Caco-2 (cell line): ENCODE data around the gene PIEZO1. TPM values are rescaled to one million over a fixed set of nuclear protein-coding genes. Genes with fewer than 3 reads are reported as not detected.
A peak's percentile ranks its signal among the peaks of the same experiment; 100 is the strongest.

Source experiments
- BruUV-seq: library from RNA; stranded (reverse); fragments of 400-500 nt; replicated peaks from 2 replicates; lab custom pipeline; 2021; lab: Mats Ljungman, UMichigan
- CTCF ChIA-PET: fragments of 300-600 bp; sonication (Branson Sonifier 250); formaldehyde crosslinking; loops from one replicate; lab custom pipeline; 2022; ENCODE audit warnings: antibody characterized with exemption; lab: Charles Lee
- POLR2A ChIA-PET: fragments of 300-600 bp; sonication (Branson Sonifier 250); formaldehyde crosslinking; loops from one replicate; lab custom pipeline; 2022; ENCODE audit warnings: antibody characterized with exemption; lab: Charles Lee
- DNase-seq, 2 experiments: peaks; one replicate each; pipeline versions ENCODE4 v3.0.0 to v3.0.0-alpha.2; 2020 to 2022
- H3K27me3 ChIP-seq: replicated peaks from 2 replicates; pipeline ENCODE4 v1.6.0; 2011; ENCODE audit warnings: low read length; ENCODE audit not compliant: control insufficient read depth, insufficient read depth
- H3K36me3 ChIP-seq: 2 replicates; pipeline ENCODE4 v1.5.1; 2011; ENCODE audit warnings: low read length; ENCODE audit not compliant: control insufficient read depth, insufficient read depth
- H3K4me1 ChIP-seq: fragments of 250-450 bp; sonication (Bioruptor Pico); 2 replicates; pipeline ENCODE4 v1.5.1; 2020; ENCODE audit warnings: mild to moderate bottlenecking
- H3K4me3 ChIP-seq: 2 replicates; pipeline ENCODE4 v1.5.1; 2011; ENCODE audit warnings: low read depth, mild to moderate bottlenecking, control low read depth, low read length
- H3K9me3 ChIP-seq: fragments of 250-450 bp; sonication (Bioruptor Pico); 2 replicates; pipeline ENCODE4 v1.5.1; 2020; ENCODE audit warnings: mild to moderate bottlenecking, moderate library complexity
- H3K27ac Mint-ChIP-seq: one replicate; pipeline ENCODE4 v1.8.0; 2022; ENCODE audit warnings: mixed read lengths; ENCODE audit not compliant: unreplicated experiment
- H3K27me3 Mint-ChIP-seq: one replicate; pipeline ENCODE4 v1.8.0; 2022; ENCODE audit warnings: mixed read lengths; ENCODE audit not compliant: insufficient read depth, unreplicated experiment
- H3K36me3 Mint-ChIP-seq: one replicate; pipeline ENCODE4 v1.8.0; 2022; ENCODE audit warnings: mild to moderate bottlenecking, mixed read lengths; ENCODE audit not compliant: insufficient read depth, unreplicated experiment
- H3K4me1 Mint-ChIP-seq: one replicate; pipeline ENCODE4 v1.8.0; 2022; ENCODE audit warnings: low read depth, mixed read lengths; ENCODE audit not compliant: unreplicated experiment
- H3K4me3 Mint-ChIP-seq: one replicate; pipeline ENCODE4 v1.8.0; 2022; ENCODE audit warnings: mild to moderate bottlenecking, moderate library complexity, mixed read lengths; ENCODE audit not compliant: unreplicated experiment
- H3K9me3 Mint-ChIP-seq: one replicate; pipeline ENCODE4 v1.8.0; 2022; ENCODE audit warnings: mixed read lengths; ENCODE audit not compliant: unreplicated experiment
- intact Hi-C: fragments of 100-400 bp; cut with micrococcal nuclease; formaldehyde crosslinking; loops from one replicate; pipeline ENCODE4 v1.10.0; 2022; ENCODE audit not compliant: unreplicated experiment
- total RNA-seq: library from RNA; stranded (reverse); gene quantifications from 2 replicates; pipeline ENCODE4 v1.2.3, GENCODE V29; 2022
- TF ChIP-seq, protein P1 (sequence below), 2 experiments: fragments of 200-600 bp in 1 of 2; IDR thresholded peaks; 1 replicate in 1 of 2; 2 replicates in 1 of 2; pipeline versions ENCODE4 v1.5.1 to v1.8.0; 2011 to 2022; ENCODE audit warnings: antibody characterized with exemption in 1 of 2, control low read depth in 1 of 2, inconsistent platforms in 1 of 2, low read depth in 1 of 2, low read length in 1 of 2, mild to moderate bottlenecking in 1 of 2, moderate library complexity in 1 of 2; ENCODE audit not compliant: insufficient read depth in 1 of 2, severe bottlenecking in 1 of 2, unreplicated experiment in 1 of 2

PIEZO1 gene
- total RNA-seq, 1 experiment from 2014 or later, result 248 TPM

DNA sequence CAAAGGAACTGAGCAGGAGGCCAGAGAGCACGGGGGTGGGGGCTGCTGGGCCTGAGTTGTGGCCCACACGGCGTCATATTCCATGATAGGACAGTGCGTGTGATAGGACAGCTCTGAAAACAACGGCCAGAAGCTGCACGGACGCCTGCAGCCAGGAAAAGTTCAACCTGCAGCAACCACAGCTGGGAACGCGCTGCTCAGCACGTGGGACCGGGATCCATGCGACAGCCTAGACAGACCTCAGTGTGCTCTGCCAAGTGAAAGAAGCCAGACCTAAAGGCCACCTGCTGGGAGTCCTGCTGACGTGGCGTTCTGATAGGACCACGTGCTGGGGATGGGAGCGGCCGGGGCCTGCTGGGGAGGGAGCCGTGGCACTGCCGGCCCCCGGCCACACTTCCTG is 57.1 kb downstream of the PIEZO1 start:
- H3K36me3 ChIP-seq, result peaks cover 5% of the 10 kb centered on the region
- CTCF ChIA-PET, result interaction anchor here (1.2 kb wide), 1 partner anchor 10 kb away, joined by 4 read pairs; no protein-coding TSS in a partner anchor
- no peaks in the 10 kb centered on the region for H3K27me3 Mint-ChIP-seq

DNA sequence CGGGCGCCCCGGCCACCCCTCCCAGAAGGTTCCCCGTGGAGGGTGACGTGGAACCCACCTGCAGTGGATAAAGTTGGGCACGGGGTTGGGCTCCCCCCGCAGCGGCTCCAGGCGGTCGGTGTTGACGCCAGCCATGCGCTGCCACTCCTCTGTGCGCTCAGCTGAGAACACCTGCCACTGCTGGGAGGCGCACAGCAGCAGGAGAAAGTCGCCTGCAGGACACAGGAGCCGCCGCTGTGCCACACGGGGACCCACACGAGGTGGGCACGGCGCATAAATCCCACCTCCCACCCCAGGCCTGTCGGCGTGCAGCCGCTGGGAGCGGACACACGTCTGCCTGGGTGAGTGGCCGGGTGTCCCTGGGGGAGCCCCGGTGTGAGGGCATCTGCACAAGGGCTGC is 58.0 kb downstream of the PIEZO1 start:
- ChIA-PET POLR2A (no interaction called here), CTCF (interaction anchor here (1.2 kb wide), 1 partner anchor 10 kb away, joined by 4 read pairs; no protein-coding TSS in a partner anchor)
- H3K9me3 Mint-ChIP-seq, result no peaks in the 10 kb centered on the region
- TF ChIP-seq, protein P1, sequence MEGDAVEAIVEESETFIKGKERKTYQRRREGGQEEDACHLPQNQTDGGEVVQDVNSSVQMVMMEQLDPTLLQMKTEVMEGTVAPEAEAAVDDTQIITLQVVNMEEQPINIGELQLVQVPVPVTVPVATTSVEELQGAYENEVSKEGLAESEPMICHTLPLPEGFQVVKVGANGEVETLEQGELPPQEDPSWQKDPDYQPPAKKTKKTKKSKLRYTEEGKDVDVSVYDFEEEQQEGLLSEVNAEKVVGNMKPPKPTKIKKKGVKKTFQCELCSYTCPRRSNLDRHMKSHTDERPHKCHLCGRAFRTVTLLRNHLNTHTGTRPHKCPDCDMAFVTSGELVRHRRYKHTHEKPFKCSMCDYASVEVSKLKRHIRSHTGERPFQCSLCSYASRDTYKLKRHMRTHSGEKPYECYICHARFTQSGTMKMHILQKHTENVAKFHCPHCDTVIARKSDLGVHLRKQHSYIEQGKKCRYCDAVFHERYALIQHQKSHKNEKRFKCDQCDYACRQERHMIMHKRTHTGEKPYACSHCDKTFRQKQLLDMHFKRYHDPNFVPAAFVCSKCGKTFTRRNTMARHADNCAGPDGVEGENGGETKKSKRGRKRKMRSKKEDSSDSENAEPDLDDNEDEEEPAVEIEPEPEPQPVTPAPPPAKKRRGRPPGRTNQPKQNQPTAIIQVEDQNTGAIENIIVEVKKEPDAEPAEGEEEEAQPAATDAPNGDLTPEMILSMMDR (IDR thresholded peaks at IDR 0.05; ENCODE audit: insufficient read depth in 1 of 2, low read depth in 1 of 2, low read length in 1 of 2, severe bottlenecking in 1 of 2, unreplicated experiment in 1 of 2), result no peak
- H3K4me3 ChIP-seq, result no peak overlapping the region
- H3K4me1 Mint-ChIP-seq, result no peaks in the 10 kb centered on the region
- H3K36me3 ChIP-seq, result peaks cover 5% of the 10 kb centered on the region
- no peak for DNase-seq
- H3K9me3 ChIP-seq, result no peaks in the 10 kb centered on the region
- no peaks in the 10 kb centered on the region for H3K4me1 ChIP-seq
- peaks cover 79% of the 10 kb centered on the region for H3K36me3 Mint-ChIP-seq
- no peaks in the 10 kb centered on the region for H3K27me3 ChIP-seq
- no peak overlapping the region for H3K4me3 Mint-ChIP-seq
- peak overlapping the region; percentile 42 for H3K27ac Mint-ChIP-seq
- no TSS peak for BruUV-seq
- intact Hi-C loops, result no loop called here
- no peaks in the 10 kb centered on the region for H3K27me3 Mint-ChIP-seq

More for the DNA sequence above, 57.1 kb downstream of the PIEZO1 start:
- H3K4me1 Mint-ChIP-seq, result no peaks in the 10 kb centered on the region
- DNase-seq, result no peak
- TF ChIP-seq, protein P1 (IDR thresholded peaks at IDR 0.05; ENCODE audit: insufficient read depth in 1 of 2, low read depth in 1 of 2, low read length in 1 of 2, severe bottlenecking in 1 of 2, unreplicated experiment in 1 of 2), result no peak
- Histone ChIP-seq H3K27me3 (no peaks in the 10 kb centered on the region), H3K4me3 (no peak overlapping the region), H3K9me3 (no peaks in the 10 kb centered on the region), H3K4me1 (no peaks in the 10 kb centered on the region)
- H3K9me3 Mint-ChIP-seq, result no peaks in the 10 kb centered on the region
- H3K4me3 Mint-ChIP-seq, result no peak overlapping the region
- POLR2A ChIA-PET, result no interaction called here
- no TSS peak for BruUV-seq
- H3K36me3 Mint-ChIP-seq, result peaks cover 74% of the 10 kb centered on the region
- peak overlapping the region; percentile 42 for H3K27ac Mint-ChIP-seq
- intact Hi-C loops, result no loop called here

DNA sequence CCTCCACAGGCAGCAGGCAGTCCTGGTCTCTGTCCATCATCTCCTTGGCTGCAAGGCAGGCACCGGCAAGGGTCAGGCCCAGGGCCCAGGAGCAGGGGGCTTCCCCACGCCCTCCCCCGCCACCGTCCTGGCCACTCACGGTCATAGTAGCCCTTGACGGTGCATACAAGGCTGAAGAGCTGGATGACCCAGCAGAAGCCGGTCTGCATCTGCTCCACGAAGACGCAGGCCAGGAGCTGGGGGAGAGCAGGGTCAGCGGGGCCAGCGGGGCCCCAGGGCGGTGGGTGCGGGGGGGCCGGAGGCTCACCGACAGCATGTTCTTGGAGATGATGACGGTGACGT is 58.6 kb downstream of the PIEZO1 start:
- no peaks in the 10 kb centered on the region for H3K27me3 Mint-ChIP-seq
- BruUV-seq, result no TSS peak
- ChIA-PET POLR2A (no interaction called here), CTCF (no interaction called here)
- H3K36me3 ChIP-seq, result peaks cover 5% of the 10 kb centered on the region
- H3K4me1 Mint-ChIP-seq, result no peaks in the 10 kb centered on the region
- no peak for DNase-seq
- TF ChIP-seq, protein P1 (IDR thresholded peaks at IDR 0.05; ENCODE audit: insufficient read depth in 1 of 2, low read depth in 1 of 2, low read length in 1 of 2, severe bottlenecking in 1 of 2, unreplicated experiment in 1 of 2), result no peak
- no peaks in the 10 kb centered on the region for H3K9me3 ChIP-seq
- no peak overlapping the region for H3K4me3 Mint-ChIP-seq
- H3K36me3 Mint-ChIP-seq, result peaks cover 82% of the 10 kb centered on the region
- no peaks in the 10 kb centered on the region for H3K4me1 ChIP-seq
- intact Hi-C loops, result no loop called here
- H3K27me3 ChIP-seq, result no peaks in the 10 kb centered on the region
- H3K27ac Mint-ChIP-seq, result no peak overlapping the region
- no peaks in the 10 kb centered on the region for H3K9me3 Mint-ChIP-seq
- H3K4me3 ChIP-seq, result no peak overlapping the region
